Smooth muscle cell (in vitro differentiated cells): ENCODE data around the gene ADCY7. TPM values are rescaled to one million over a fixed set of nuclear protein-coding genes. Genes with fewer than 3 reads are reported as not detected.

Experiments used
- DNase-seq: peaks from one replicate; lab custom pipeline; 2025; ENCODE audit not compliant: unreplicated experiment; lab: John Stamatoyannopoulos, UW
- H2AFZ ChIP-seq: fragments of 200-600 bp; sonication (generic); 2 replicates; pipeline ENCODE4 v1.6.0; 2016; ENCODE audit warnings: antibody characterized with exemption, low read depth, mild to moderate bottlenecking
- H3F3A ChIP-seq: fragments of 200-600 bp; sonication (generic); 2 replicates; pipeline ENCODE4 v1.6.0; 2017; ENCODE audit warnings: antibody characterized with exemption, low read depth
- H3K27ac ChIP-seq: fragments of 200-600 bp; sonication (generic); 2 replicates; pipeline ENCODE4 v1.5.1; 2016; ENCODE audit warnings: low read depth, mild to moderate bottlenecking
- H3K27me3 ChIP-seq: fragments of 200-600 bp; sonication (generic); 2 replicates; pipeline ENCODE4 v1.6.1; 2016; ENCODE audit warnings: low read depth, mild to moderate bottlenecking
- H3K36me3 ChIP-seq: fragments of 200-600 bp; sonication (generic); 2 replicates; pipeline ENCODE4 v1.5.1; 2016; ENCODE audit warnings: low read depth
- H3K4me1 ChIP-seq: fragments of 200-600 bp; sonication (generic); 2 replicates; pipeline ENCODE4 v1.5.1; 2016; ENCODE audit warnings: low read depth
- H3K4me2 ChIP-seq: fragments of 200-600 bp; sonication (generic); 2 replicates; pipeline ENCODE4 v1.6.0; 2016; ENCODE audit warnings: mild to moderate bottlenecking
- H3K4me3 ChIP-seq: fragments of 200-600 bp; sonication (generic); 2 replicates; pipeline ENCODE4 v1.5.1; 2016; ENCODE audit warnings: mild to moderate bottlenecking
- H3K79me2 ChIP-seq: fragments of 200-600 bp; sonication (generic); 2 replicates; pipeline ENCODE4 v1.6.0; 2016; ENCODE audit warnings: low read depth, mild to moderate bottlenecking
- H3K9ac ChIP-seq: fragments of 200-600 bp; sonication (generic); 2 replicates; pipeline ENCODE4 v1.6.0; 2016; ENCODE audit warnings: low read depth
- H3K9me3 ChIP-seq: fragments of 200-600 bp; sonication (generic); replicated peaks from 2 replicates; pipeline ENCODE4 v1.5.1; 2016; ENCODE audit warnings: low read depth
- H4K20me1 ChIP-seq: fragments of 200-600 bp; sonication (generic); 2 replicates; pipeline ENCODE4 v1.6.0; 2016; ENCODE audit warnings: low read depth
- CTCF ChIP-seq: fragments of 200-600 bp; sonication (generic); IDR thresholded peaks from 2 replicates; pipeline ENCODE4 v1.5.1; 2017; ENCODE audit warnings: borderline replicate concordance, mild to moderate bottlenecking, antibody characterized with exemption; ENCODE audit not compliant: insufficient read depth, poor library complexity, severe bottlenecking
- WGBS: methylation state at CpG from one replicate; pipeline ENCODE4 v1.1.7; 2016; ENCODE audit warnings: low lambda C conversion rate; 5-methylcytosine and 5-hydroxymethylcytosine counted together
- polyA plus RNA-seq: library from polyadenylated mRNA; unstranded; fragments of >200 nt; fragmentation: Nextera tagmentation; extraction: Ambion mirVana; gene quantifications from 2 replicates; pipeline ENCODE4 v1.2.1, GENCODE V29; 2016
- total RNA-seq: library from RNA; depleted of rRNA; stranded (reverse); fragments of >200 nt; gene quantifications from 2 replicates; pipeline ENCODE4 v1.2.3, GENCODE V29; 2014

Gene ADCY7
- total and polyA plus RNA-seq, 2 experiments from 2014 or later, result 28.1 to 31.6 TPM

GRCh38 chr16:50316848-50317630, 50.7 kb downstream of the ADCY7 start:
- Histone ChIP-seq H3K27me3 (no peaks in the 10 kb centered on the region), H4K20me1 (no peaks in the 10 kb centered on the region), H3K4me2 (peak overlapping the region; percentile 31), H3K4me3 (no peak overlapping the region), H2AFZ (no peak overlapping the region), H3K4me1 (peaks cover 5% of the 10 kb centered on the region), H3K27ac (peak overlapping the region; percentile 86), H3K9me3 (no peaks in the 10 kb centered on the region), H3K9ac (no peak overlapping the region), H3K79me2 (no peaks in the 10 kb centered on the region), H3K36me3 (peaks cover 11% of the 10 kb centered on the region), H3F3A (peaks cover 44% of the 10 kb centered on the region)
- 78% methylated on average over 10 of the region's 10 CpGs for WGBS
- no peak for DNase-seq
- TF ChIP-seq CTCF, result no peak

- Histone ChIP-seq H3K9ac (no peak overlapping the region), H3K9me3 (no peaks in the 10 kb centered on the region), H3K36me3 (peaks cover 11% of the 10 kb centered on the region), H3K4me3 (no peak overlapping the region), H4K20me1 (no peaks in the 10 kb centered on the region), H3K27ac (peak overlapping the region; percentile 76), H3K79me2 (no peaks in the 10 kb centered on the region), H2AFZ (no peak overlapping the region), H3K4me1 (no peaks in the 10 kb centered on the region), H3F3A (peaks cover 32% of the 10 kb centered on the region), H3K4me2 (no peak overlapping the region), H3K27me3 (no peaks in the 10 kb centered on the region)
- DNase-seq, result no peak
- no peak for TF ChIP-seq CTCF
- WGBS, result 81% methylated on average over 9 of the region's 9 CpGs
These were observed 52.6 kb downstream of the ADCY7 start for GRCh38 chr16:50318796-50319578.

GRCh38 chr16:50320310-50320709, 54.0 kb downstream of the ADCY7 start:
- Histone ChIP-seq H3K9me3 (no peaks in the 10 kb centered on the region), H3K4me3 (no peak overlapping the region), H4K20me1 (no peaks in the 10 kb centered on the region), H3K27ac (peak overlapping the region; percentile 76), H3K9ac (no peak overlapping the region), H3F3A (peaks cover 31% of the 10 kb centered on the region), H3K4me1 (no peaks in the 10 kb centered on the region), H3K79me2 (no peaks in the 10 kb centered on the region), H3K4me2 (peak overlapping the region; percentile 26), H3K36me3 (peaks cover 11% of the 10 kb centered on the region), H3K27me3 (no peaks in the 10 kb centered on the region), H2AFZ (no peak overlapping the region)
- DNase-seq, result no peak
- no peak for TF ChIP-seq CTCF
- 35% methylated on average over 5 of the region's 5 CpGs for WGBS
